ENCODE results near the gene SMAGP. TPM values are rescaled to one million over a fixed set of nuclear protein-coding genes. Genes with fewer than 3 reads are reported as not detected.

The SMAGP gene
- polyA plus RNA-seq, 6 donors from 2014 or later: 26.8 to 55.3 (median 41.1) TPM

Other genes with a start within 250 kb of the SMAGP start
- gene SLC11A2, start 244.0 kb downstream of the SMAGP start, polyA plus RNA-seq (ENCODE audit: low read depth in 6 of 6): 10 to 100 TPM in 2 of 6 donors, 1 to 10 TPM in 4; 7.7 to 14.5 (median 9.4) TPM
- gene LETMD1, start 222.1 kb downstream of the SMAGP start, polyA plus RNA-seq (ENCODE audit: low read depth in 6 of 6): 10 to 100 TPM; 17.9 to 32.7 (median 24.8) TPM
- 1 to 10 TPM in 5 of 6 donors, not detected in 1; 1.8 to 6.9 (median 4.3) TPM for gene CSRNP2, start 186.8 kb downstream of the SMAGP start, polyA plus RNA-seq (ENCODE audit: low read depth in 6 of 6)
- gene TFCP2, start 97.3 kb downstream of the SMAGP start, polyA plus RNA-seq (ENCODE audit: low read depth in 6 of 6): 10 to 100 TPM in 5 of 6 donors, 1 to 10 TPM in 1; 9.7 to 14.0 (median 13.1) TPM
- 1 to 10 TPM in 5 of 6 donors, not detected in 1; 1.1 to 3.4 (median 1.7) TPM for gene POU6F1, start 52.4 kb downstream of the SMAGP start, polyA plus RNA-seq (ENCODE audit: low read depth in 6 of 6)
- 1,000 to 10,000 TPM; 1,454 to 3,149 (median 1,632) TPM for gene DAZAP2, start 31.6 kb downstream of the SMAGP start, polyA plus RNA-seq (ENCODE audit: low read depth in 6 of 6)
- 100 to 1,000 TPM in 2 of 6 donors, 10 to 100 TPM in 4; 74.2 to 140 (median 86.5) TPM for gene BIN2, start 53.8 kb upstream of the SMAGP start, polyA plus RNA-seq (ENCODE audit: low read depth in 6 of 6)
- not detected for gene CELA1, start 76.3 kb upstream of the SMAGP start, polyA plus RNA-seq (ENCODE audit: low read depth in 6 of 6)
- 10 to 100 TPM in 5 of 6 donors, 1 to 10 TPM in 1; 3.3 to 25.6 (median 13.2) TPM for gene GALNT6, start 121.0 kb upstream of the SMAGP start, polyA plus RNA-seq (ENCODE audit: low read depth in 6 of 6)
- gene SLC4A8, start 154.4 kb upstream of the SMAGP start, polyA plus RNA-seq (ENCODE audit: low read depth in 6 of 6): 1 to 10 TPM in 4 of 6 donors, under 1 TPM in 2; 0.34 to 6.2 (median 1.6) TPM

Data from naive B cell (primary cell).